Prostate gland (tissue), 2 donors: ENCODE data around the gene FBXO9. TPM values are rescaled to one million over a fixed set of nuclear protein-coding genes. Genes with fewer than 3 reads are reported as not detected.

Experiments
- DNase-seq: peaks from one replicate; pipeline ENCODE4 v3.0.0-alpha.2; 2019; ENCODE audit warnings: low spot score
- H3K27ac ChIP-seq, 2 donors: fragments of 200-600 bp; sonication (generic); 2 replicates each; pipeline ENCODE4 v1.5.1; 2017 to 2019
- H3K27me3 ChIP-seq: fragments of 200-600 bp; sonication (generic); replicated peaks from 2 replicates; pipeline ENCODE4 v1.5.1; 2019; ENCODE audit not compliant: insufficient read depth
- H3K36me3 ChIP-seq, 2 donors: fragments of 200-600 bp; sonication (generic); 1 replicate in 1 of 2; 2 replicates in 1 of 2; pipeline versions ENCODE4 v1.5.1 to v1.8.1; 2017 to 2019
- H3K4me1 ChIP-seq: fragments of 200-600 bp; sonication (generic); replicated peaks from 2 replicates; pipeline ENCODE4 v1.5.1; 2019
- H3K4me3 ChIP-seq, 2 donors: fragments of 200-600 bp; sonication (generic); 2 replicates each; pipeline ENCODE4 v1.5.1; 2017 to 2019
- H3K9me3 ChIP-seq: fragments of 200-600 bp; sonication (generic); 2 replicates; pipeline ENCODE4 v1.5.1; 2017
- POLR2A ChIP-seq: fragments of 450-650 bp; IDR thresholded peaks from one replicate; pipeline ENCODE4 v1.6.1; 2016; ENCODE audit warnings: antibody characterized with exemption, mild to moderate bottlenecking
- POLR2AphosphoS5 ChIP-seq: sonication (generic); formaldehyde crosslinking; IDR thresholded peaks from one replicate; pipeline ENCODE4 v1.6.1; 2017; ENCODE audit warnings: antibody characterized with exemption
- WGBS: methylation state at CpG from one replicate; pipeline ENCODE4 v1.1.5; 2018; 5-methylcytosine and 5-hydroxymethylcytosine counted together
- intact Hi-C: fragments of 100-400 bp; cut with DNase I; formaldehyde crosslinking; loops from one replicate; pipeline ENCODE4 v1.14.2; 2022
- total RNA-seq, 2 donors: library from RNA; depleted of rRNA; stranded (reverse); fragments of >200 nt; gene quantifications; one replicate each; pipeline ENCODE4 v1.1.0, GENCODE V29; 2016
- TF ChIP-seq, protein P1 (sequence below), 4 experiments: fragments of 200-600 bp in 2 of 4; fragments of 450-650 bp in 2 of 4; sonication (generic) in 2 of 4; IDR thresholded peaks; 1 replicate in 3 of 4; 2 replicates in 1 of 4; pipeline ENCODE4 v1.5.1; 2016 to 2019; ENCODE audit warnings: antibody characterized with exemption in 4 of 4, mild to moderate bottlenecking in 2 of 4, moderate library complexity in 2 of 4

FBXO9 gene
- total RNA-seq, 2 donors from 2014 or later = 55.6 to 89.2 TPM

DNA sequence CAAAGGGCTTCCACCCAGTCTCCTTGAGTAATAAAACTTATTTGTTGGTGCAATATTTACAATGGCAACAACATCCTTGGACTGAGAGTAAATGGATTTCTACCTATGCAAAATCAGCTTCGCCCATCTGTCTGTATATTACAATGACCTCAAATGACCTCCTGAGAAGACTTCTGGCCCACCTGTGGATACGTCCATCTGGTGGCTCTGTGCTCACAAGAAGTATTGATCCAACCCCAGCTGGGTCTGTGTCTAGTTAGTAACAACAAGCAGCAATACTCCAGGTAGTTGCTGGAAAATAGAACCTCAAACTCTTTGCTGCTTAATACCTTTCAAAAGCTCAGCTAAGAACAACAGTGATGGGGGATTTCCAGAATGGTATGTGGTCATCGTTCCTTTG is 35.4 kb upstream of the FBXO9 start:
- Histone ChIP-seq H3K36me3 (peaks cover 0 to 6% of the 10 kb centered on the region in 2 donors), H3K27me3 (no peaks in the 10 kb centered on the region), H3K4me3 (no peak overlapping the region), H3K4me1 (no peaks in the 10 kb centered on the region), H3K9me3 (no peaks in the 10 kb centered on the region), H3K27ac (no peak overlapping the region)
- 95% methylated on average over 3 of the region's 3 CpGs for WGBS
- no peak for DNase-seq
- intact Hi-C loops = no loop called here
- TF ChIP-seq, protein P1, sequence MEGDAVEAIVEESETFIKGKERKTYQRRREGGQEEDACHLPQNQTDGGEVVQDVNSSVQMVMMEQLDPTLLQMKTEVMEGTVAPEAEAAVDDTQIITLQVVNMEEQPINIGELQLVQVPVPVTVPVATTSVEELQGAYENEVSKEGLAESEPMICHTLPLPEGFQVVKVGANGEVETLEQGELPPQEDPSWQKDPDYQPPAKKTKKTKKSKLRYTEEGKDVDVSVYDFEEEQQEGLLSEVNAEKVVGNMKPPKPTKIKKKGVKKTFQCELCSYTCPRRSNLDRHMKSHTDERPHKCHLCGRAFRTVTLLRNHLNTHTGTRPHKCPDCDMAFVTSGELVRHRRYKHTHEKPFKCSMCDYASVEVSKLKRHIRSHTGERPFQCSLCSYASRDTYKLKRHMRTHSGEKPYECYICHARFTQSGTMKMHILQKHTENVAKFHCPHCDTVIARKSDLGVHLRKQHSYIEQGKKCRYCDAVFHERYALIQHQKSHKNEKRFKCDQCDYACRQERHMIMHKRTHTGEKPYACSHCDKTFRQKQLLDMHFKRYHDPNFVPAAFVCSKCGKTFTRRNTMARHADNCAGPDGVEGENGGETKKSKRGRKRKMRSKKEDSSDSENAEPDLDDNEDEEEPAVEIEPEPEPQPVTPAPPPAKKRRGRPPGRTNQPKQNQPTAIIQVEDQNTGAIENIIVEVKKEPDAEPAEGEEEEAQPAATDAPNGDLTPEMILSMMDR (IDR thresholded peaks at IDR 0.05) = no peak
- TF ChIP-seq POLR2A (no peak), POLR2AphosphoS5 (no peak)

DNA sequence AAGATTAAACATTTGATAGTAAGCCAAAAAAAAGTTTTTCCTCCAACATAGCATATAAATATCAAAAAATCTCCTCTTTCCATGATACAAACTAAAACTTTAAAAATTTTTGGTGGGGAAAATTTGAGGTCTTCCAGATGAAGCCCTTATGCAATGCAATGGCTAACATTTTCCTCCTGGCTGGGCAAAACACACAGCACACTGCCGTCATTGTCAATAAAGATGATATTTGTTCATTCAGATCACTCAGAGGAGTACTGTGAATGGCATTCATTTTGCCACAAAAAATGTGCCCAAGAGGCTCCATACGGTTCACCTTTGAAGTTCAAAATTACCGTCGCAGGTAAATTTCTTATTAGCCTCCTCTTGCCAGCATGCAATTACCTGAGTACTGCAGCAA is 33.9 kb upstream of the FBXO9 start:
- 90% methylated on average over 4 of the region's 4 CpGs for WGBS
- Histone ChIP-seq H3K27me3 (no peaks in the 10 kb centered on the region), H3K9me3 (no peaks in the 10 kb centered on the region), H3K4me1 (no peaks in the 10 kb centered on the region), H3K27ac (no peak overlapping the region), H3K36me3 (peaks cover 0 to 3% of the 10 kb centered on the region in 2 donors), H3K4me3 (no peak overlapping the region)
- intact Hi-C loops = no loop called here
- DNase-seq = no peak
- TF ChIP-seq POLR2AphosphoS5 (no peak), POLR2A (no peak)
- TF ChIP-seq, protein P1 (IDR thresholded peaks at IDR 0.05) = no peak

GRCh38 chr6:53032849-53033248 is 32.4 kb upstream of the FBXO9 start:
- DNase-seq = no peak
- no peaks in the 10 kb centered on the region for H3K4me1 ChIP-seq
- no peak overlapping the region for H3K27ac ChIP-seq
- 53% methylated on average over 4 of the region's 4 CpGs for WGBS
- intact Hi-C loops = no loop called here
- no peaks in the 10 kb centered on the region for H3K9me3 ChIP-seq
- H3K36me3 ChIP-seq = no peaks in the 10 kb centered on the region
- H3K4me3 ChIP-seq = no peak overlapping the region
- H3K27me3 ChIP-seq = no peaks in the 10 kb centered on the region
- no peak for TF ChIP-seq POLR2A
- TF ChIP-seq POLR2AphosphoS5 = no peak
- TF ChIP-seq, protein P1 (IDR thresholded peaks at IDR 0.05) = no peak

DNA sequence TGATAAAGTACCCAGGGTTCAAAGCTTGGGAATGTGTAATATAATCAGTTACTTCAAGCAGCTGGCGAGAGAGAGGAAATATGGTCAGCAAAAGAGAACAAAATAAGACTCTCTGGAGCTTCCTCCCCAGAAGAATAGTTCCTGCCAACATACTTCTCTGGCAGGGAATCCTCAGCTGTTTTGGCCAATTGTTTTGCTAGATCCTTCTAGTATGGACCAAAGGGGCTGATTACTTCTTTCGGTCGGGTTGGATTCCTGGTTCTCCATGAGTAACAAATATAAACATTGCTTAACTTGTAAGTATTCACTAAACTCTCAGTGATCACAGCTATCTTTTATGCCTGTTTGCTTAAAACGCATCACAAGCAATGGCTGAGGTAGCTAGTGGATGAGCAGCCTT is 31.4 kb upstream of the FBXO9 start:
- no peaks in the 10 kb centered on the region for H3K9me3 ChIP-seq
- TF ChIP-seq, protein P1 (IDR thresholded peaks at IDR 0.05) = no peak
- no peak for TF ChIP-seq POLR2A
- TF ChIP-seq POLR2AphosphoS5 = no peak
- H3K27ac ChIP-seq = no peak overlapping the region
- 48% methylated on average over 4 of the region's 4 CpGs for WGBS
- intact Hi-C loops = no loop called here
- no peak overlapping the region for H3K4me3 ChIP-seq
- no peak for DNase-seq
- H3K27me3 ChIP-seq = no peaks in the 10 kb centered on the region
- H3K4me1 ChIP-seq = no peaks in the 10 kb centered on the region
- no peaks in the 10 kb centered on the region for H3K36me3 ChIP-seq

- WGBS = 86% methylated on average over 8 of the region's 8 CpGs
- H3K9me3 ChIP-seq = no peaks in the 10 kb centered on the region
- no peak for TF ChIP-seq POLR2AphosphoS5
- no peak for TF ChIP-seq POLR2A
- TF ChIP-seq, protein P1 (IDR thresholded peaks at IDR 0.05) = no peak
- intact Hi-C loops = no loop called here
- H3K36me3 ChIP-seq = no peaks in the 10 kb centered on the region
- H3K27me3 ChIP-seq = no peaks in the 10 kb centered on the region
- no peak overlapping the region for H3K27ac ChIP-seq
- no peak for DNase-seq
- no peaks in the 10 kb centered on the region for H3K4me1 ChIP-seq
- no peak overlapping the region for H3K4me3 ChIP-seq
Observed at GRCh38 chr6:53035549-53036213, 29.5 kb upstream of the FBXO9 start.
